Mucosa of stomach (tissue), 1 donor: ENCODE measurements around the gene GABBR2.

Source experiments
- H3K27me3 ChIP-seq: one replicate; pipeline ENCODE4 v1.7.0; 2013; ENCODE audit warnings: mild to moderate bottlenecking, low read length; ENCODE audit not compliant: control insufficient read depth, insufficient read depth
- H3K36me3 ChIP-seq: one replicate; pipeline ENCODE4 v1.7.0; 2013; ENCODE audit warnings: low read length; ENCODE audit not compliant: control insufficient read depth, insufficient read depth
- H3K4me1 ChIP-seq: one replicate; pipeline ENCODE4 v1.7.0; 2013; ENCODE audit warnings: mild to moderate bottlenecking, low read length; ENCODE audit not compliant: control insufficient read depth, insufficient read depth
- H3K4me3 ChIP-seq: one replicate; pipeline ENCODE4 v1.7.0; 2013; ENCODE audit warnings: low read length
- H3K9ac ChIP-seq: one replicate; pipeline ENCODE4 v1.7.0; 2013; ENCODE audit warnings: mild to moderate bottlenecking, low read length, moderate library complexity
- H3K9me3 ChIP-seq: one replicate; pipeline ENCODE4 v1.7.0; 2013; ENCODE audit warnings: mild to moderate bottlenecking, low read length, moderate library complexity; ENCODE audit not compliant: control insufficient read depth
- donor health status: Pancreatic carcinoma.

GABBR2 gene

DNA sequence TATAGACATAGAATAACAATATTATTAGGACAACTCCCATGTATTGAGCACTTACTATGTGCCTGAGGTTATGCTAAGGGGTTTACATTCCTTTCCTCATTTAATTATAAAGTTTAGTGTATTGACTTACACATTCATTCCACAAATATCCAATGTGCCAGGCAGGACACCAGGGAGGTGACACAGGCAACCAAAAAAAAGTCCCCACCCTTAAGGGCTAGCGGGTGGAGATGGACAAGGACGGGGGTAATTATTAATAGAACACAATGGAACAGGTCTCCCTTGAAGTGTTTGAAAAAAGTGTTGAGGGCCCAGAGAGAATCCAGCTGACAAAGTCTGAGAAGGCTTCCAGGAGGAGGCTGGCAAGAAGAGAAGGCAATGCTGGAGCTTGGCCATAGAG lies 459.0 kb downstream of the GABBR2 start:
- H3K4me1 ChIP-seq = peaks cover 20% of the 10 kb centered on the region
- no peaks in the 10 kb centered on the region for H3K9me3 ChIP-seq
- no peaks in the 10 kb centered on the region for H3K36me3 ChIP-seq
- H3K4me3 ChIP-seq = no peak overlapping the region
- no peaks in the 10 kb centered on the region for H3K27me3 ChIP-seq
- no peak overlapping the region for H3K9ac ChIP-seq

DNA sequence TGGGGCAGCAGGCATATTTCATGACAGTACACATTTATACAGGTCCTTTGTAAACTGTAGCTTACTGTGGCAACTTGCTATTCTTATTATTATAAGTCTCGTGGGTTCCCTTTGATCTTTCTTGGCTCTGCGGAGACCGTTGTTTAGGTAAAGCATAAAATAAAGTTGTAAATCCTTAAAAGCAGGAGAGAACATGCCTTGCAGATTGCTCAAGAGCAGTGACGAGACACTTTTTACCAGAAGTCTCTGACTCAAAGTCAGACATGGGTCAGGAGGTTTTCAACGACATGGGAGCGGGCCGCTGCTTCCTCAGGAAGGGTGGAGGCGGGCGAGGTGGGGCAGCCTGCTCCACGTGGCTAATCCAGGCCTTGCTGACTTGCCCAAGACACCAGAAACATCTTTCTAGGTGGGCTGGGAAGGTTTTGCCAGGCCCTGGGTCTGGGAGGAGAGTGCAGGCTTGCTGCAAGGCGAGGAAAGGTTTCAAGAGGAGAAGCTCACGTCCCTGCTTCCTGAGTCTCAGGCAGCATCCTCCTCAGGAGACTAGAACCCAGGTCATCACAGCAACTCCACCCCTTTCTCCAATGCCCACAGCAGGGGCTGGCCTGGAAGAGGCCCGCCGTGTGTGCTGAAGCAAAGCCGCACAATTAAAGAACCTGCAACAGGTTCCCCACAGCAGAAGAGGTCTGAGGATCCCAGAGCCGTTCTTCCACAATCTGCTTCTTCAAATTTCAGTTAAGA lies 459.8 kb downstream of the GABBR2 start:
- Histone ChIP-seq H3K27me3 (no peaks in the 10 kb centered on the region), H3K4me1 (peaks cover 11% of the 10 kb centered on the region), H3K9ac (no peak overlapping the region), H3K4me3 (no peak overlapping the region), H3K36me3 (no peaks in the 10 kb centered on the region), H3K9me3 (no peaks in the 10 kb centered on the region)

DNA sequence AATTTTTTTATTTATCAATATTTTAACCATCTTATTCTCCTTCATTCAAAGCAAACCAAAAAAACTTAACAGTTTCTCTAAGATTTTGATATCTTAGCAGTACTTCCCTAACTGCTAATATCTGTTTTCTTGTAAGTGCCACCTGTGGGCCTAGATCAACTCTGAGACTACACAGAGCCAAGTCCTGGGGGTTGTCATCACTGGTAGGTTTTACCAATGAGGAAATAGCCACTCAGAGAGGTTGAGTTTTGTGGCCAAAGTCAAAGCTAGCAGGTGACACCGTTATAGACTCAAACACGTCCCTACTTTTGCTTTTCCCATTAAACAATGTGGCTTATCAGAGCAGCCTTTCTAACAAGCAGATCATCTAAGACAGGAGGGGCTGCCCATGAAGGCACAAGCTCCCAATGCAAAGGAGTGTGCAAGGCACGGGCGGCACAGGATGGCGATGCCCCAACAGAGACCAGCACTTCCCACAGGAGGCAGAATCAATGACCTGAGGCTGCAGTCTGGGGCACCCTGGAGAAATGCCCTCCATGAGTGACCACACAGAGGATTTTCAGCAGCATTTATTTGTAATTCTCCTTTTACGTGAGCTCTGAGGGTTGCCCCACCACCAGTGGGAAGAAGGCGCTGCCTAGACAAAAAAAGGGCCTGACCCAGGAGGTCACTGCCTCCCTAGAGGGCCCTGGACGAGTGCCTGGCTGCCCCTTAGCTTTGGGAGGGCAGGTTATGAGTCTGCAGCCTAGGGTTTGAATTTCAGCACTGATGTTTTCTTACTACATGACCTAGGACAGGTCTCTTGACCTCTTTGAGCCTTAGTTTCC lies 460.7 kb downstream of the GABBR2 start:
- no peak overlapping the region for H3K4me3 ChIP-seq
- H3K4me1 ChIP-seq = peaks cover 6% of the 10 kb centered on the region
- no peaks in the 10 kb centered on the region for H3K36me3 ChIP-seq
- H3K27me3 ChIP-seq = no peaks in the 10 kb centered on the region
- H3K9ac ChIP-seq = no peak overlapping the region
- H3K9me3 ChIP-seq = no peaks in the 10 kb centered on the region

DNA sequence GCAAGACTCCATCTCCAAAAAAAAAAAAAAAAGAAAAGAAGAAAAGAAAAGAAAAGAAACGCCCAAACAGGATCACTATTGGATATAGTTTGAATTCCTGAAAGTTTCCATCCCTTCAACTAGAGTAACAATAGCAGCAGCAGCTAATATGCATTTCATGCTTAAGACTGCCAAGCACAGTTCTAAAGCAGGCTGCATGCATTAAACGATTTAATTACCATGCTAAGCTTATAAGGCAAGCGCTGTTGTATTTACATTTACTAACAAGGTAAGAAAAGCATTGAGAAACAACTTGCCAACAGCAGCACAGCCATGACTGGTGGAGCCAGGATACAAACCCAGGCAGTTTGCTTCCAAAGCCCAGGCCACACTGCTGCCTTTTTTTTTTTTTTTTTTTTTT lies 466.3 kb downstream of the GABBR2 start:
- Histone ChIP-seq H3K4me1 (peaks cover 6% of the 10 kb centered on the region), H3K27me3 (no peaks in the 10 kb centered on the region), H3K9me3 (no peaks in the 10 kb centered on the region), H3K9ac (no peak overlapping the region), H3K36me3 (no peaks in the 10 kb centered on the region), H3K4me3 (no peak overlapping the region)

DNA sequence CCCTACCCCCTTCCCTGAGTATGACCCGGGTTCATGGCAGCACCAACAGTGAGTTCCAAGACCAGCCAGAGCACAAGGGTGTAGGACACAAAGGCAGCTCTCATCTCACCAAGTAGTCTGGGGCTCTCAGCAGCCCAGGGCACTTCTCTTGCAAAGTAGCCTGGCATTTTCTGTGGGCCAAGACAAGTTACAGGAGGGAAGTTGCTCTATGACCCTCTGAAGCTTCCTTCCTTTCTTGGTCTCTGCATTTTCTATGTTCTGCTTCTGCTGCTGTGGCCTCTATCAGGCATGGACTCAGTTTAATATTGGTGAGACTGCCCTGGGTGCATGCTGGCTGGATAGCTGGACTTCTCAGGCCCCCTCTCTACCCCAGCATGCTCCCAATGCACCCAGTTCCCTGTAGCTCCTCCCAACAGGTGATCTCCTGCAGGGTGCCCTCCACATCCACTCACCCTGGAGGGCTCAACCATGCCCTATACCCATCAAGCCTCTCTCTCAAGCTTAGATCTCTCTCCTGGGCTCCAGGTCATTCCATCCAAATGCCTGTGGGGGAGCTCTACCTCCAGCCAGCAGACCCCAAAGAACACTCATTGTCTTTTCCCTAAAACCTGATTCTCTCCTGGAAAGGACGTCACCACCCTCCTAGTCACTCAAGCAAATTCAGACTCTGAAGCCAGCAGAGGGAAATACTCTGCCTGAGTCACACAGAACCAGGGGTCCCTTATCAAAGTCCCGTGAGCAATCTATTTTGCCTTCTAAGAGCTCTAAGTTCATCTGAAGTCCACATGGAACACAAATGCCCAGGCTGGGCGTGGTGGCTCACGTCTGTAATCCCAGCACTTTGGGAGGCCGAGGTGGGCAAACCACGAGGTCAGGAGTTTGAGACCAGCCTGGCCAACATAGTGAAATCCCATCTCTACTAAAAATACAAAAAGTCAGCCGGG lies 467.1 kb downstream of the GABBR2 start:
- H3K4me3 ChIP-seq = no peak overlapping the region
- H3K36me3 ChIP-seq = no peaks in the 10 kb centered on the region
- no peaks in the 10 kb centered on the region for H3K27me3 ChIP-seq
- no peaks in the 10 kb centered on the region for H3K9me3 ChIP-seq
- H3K4me1 ChIP-seq = peaks cover 4% of the 10 kb centered on the region
- no peak overlapping the region for H3K9ac ChIP-seq

DNA sequence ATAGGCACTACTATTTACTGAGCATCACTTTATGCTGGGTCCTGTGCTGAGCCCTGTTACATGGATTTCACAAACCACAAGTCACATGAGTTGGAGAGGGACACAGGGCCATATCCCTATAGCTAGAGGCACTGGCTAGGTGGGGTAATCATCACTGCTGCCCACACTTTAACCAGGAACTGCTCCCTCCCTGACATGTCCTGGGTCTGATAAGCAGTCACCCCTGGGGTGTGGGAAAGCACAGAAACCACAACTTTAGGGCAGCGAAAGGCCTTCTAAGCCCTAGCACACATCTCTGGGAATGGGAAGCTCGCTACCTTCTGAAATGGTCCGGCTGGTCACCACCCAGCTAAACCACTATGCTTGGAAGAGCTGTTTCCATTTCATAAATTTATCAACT lies 468.3 kb downstream of the GABBR2 start:
- H3K4me1 ChIP-seq = no peaks in the 10 kb centered on the region
- H3K27me3 ChIP-seq = no peaks in the 10 kb centered on the region
- H3K4me3 ChIP-seq = no peak overlapping the region
- H3K9me3 ChIP-seq = no peaks in the 10 kb centered on the region
- H3K9ac ChIP-seq = no peak overlapping the region
- no peaks in the 10 kb centered on the region for H3K36me3 ChIP-seq
